22Rv1 (cell line): Measurements from ENCODE around the gene GTPBP1.

Experiments used
- H3K27ac ChIP-seq: fragments of 450-650 bp; 2 replicates; pipeline ENCODE4 v1.5.1; 2017
- CTCF ChIP-seq: fragments of 450-650 bp; IDR thresholded peaks from 2 replicates; pipeline ENCODE4 v1.5.1; 2017; ENCODE audit warnings: mild to moderate bottlenecking
- ZFX ChIP-seq: fragments of 450-650 bp; IDR thresholded peaks from 2 replicates; pipeline ENCODE4 v1.6.1; 2017; ENCODE audit warnings: antibody characterized with exemption, borderline replicate concordance

Gene GTPBP1

GRCh38 chr22:38741166-38741565 is 35.4 kb downstream of the GTPBP1 start:
- no peak overlapping the region for H3K27ac ChIP-seq
- TF ChIP-seq CTCF: no peak
- TF ChIP-seq ZFX: no peak

GRCh38 chr22:38741576-38741975 is 35.8 kb downstream of the GTPBP1 start:
- no peak overlapping the region for H3K27ac ChIP-seq
- TF ChIP-seq CTCF (no peak), ZFX (no peak)

GRCh38 chr22:38742176-38742942 is 36.6 kb downstream of the GTPBP1 start:
- no peak overlapping the region for H3K27ac ChIP-seq
- TF ChIP-seq ZFX (no peak), CTCF (no peak)

GRCh38 chr22:38744981-38745380 is 39.2 kb downstream of the GTPBP1 start:
- TF ChIP-seq ZFX (no peak), CTCF (no peak)
- H3K27ac ChIP-seq: no peak overlapping the region

GRCh38 chr22:38745676-38746460 is 40.1 kb downstream of the GTPBP1 start:
- H3K27ac ChIP-seq: no peak overlapping the region
- TF ChIP-seq ZFX: no peak
- no peak for TF ChIP-seq CTCF

- H3K27ac ChIP-seq: no peak overlapping the region
Measured at GRCh38 chr22:38748487-38749136, 42.9 kb downstream of the GTPBP1 start.

More at GRCh38 chr22:38748487-38749136, 42.9 kb downstream of the GTPBP1 start:
- TF ChIP-seq ZFX (no peak), CTCF (no peak)
